GM19043 (cell line): ENCODE results near the gene NUDCD3.

Experiments used
- ATAC-seq: cut with Tn5 transposase; IDR thresholded peaks from one replicate; pipeline ENCODE4 v1.9.1; 2021; ENCODE audit warnings: low read depth; ENCODE audit not compliant: unreplicated experiment

The NUDCD3 gene

GRCh38 chr7:44386139-44386913, 104.1 kb downstream of the NUDCD3 start:
- ATAC-seq, result no peak

- ATAC-seq, result no peak
Measured at GRCh38 chr7:44385434-44386138, 104.9 kb downstream of the NUDCD3 start.

GRCh38 chr7:44384586-44385433, 105.6 kb downstream of the NUDCD3 start:
- no peak for ATAC-seq

GRCh38 chr7:44383566-44383965, 106.9 kb downstream of the NUDCD3 start:
- no peak for ATAC-seq

- no peak for ATAC-seq
Measured at GRCh38 chr7:44382459-44383265, 107.8 kb downstream of the NUDCD3 start.

- ATAC-seq, result no peak
Measured at GRCh38 chr7:44381494-44382220, 108.8 kb downstream of the NUDCD3 start.

GRCh38 chr7:44380831-44381493, 109.5 kb downstream of the NUDCD3 start:
- no peak for ATAC-seq

GRCh38 chr7:44380189-44380830, 110.1 kb downstream of the NUDCD3 start:
- ATAC-seq, result no peak

GRCh38 chr7:44379366-44380188, 110.9 kb downstream of the NUDCD3 start:
- no peak for ATAC-seq

GRCh38 chr7:44378744-44379143, 111.7 kb downstream of the NUDCD3 start:
- ATAC-seq, result no peak

GRCh38 chr7:44377681-44378421, 112.6 kb downstream of the NUDCD3 start:
- peak; percentile 88 for ATAC-seq

- ATAC-seq, result no peak
Measured at GRCh38 chr7:44377134-44377463, 113.4 kb downstream of the NUDCD3 start.

GRCh38 chr7:44376429-44377133, 113.9 kb downstream of the NUDCD3 start:
- no peak for ATAC-seq

GRCh38 chr7:44375926-44376342, 114.5 kb downstream of the NUDCD3 start:
- no peak for ATAC-seq

- no peak for ATAC-seq
Measured at GRCh38 chr7:44375236-44375699, 115.2 kb downstream of the NUDCD3 start.

- no peak for ATAC-seq
Measured at GRCh38 chr7:44374007-44374763, 116.3 kb downstream of the NUDCD3 start.
